HAP-1 (cell line): ENCODE data around the gene RPS24.

Source experiments
- DNase-seq, 2 experiments: peaks; one replicate each; pipeline ENCODE4 v3.0.0-alpha.2; 2016 to 2020; ENCODE audit warnings: low spot score in 2 of 2
- H3K27me3 ChIP-seq: fragments of 250-450 bp; sonication (Bioruptor Pico); 2 replicates; pipeline ENCODE4 v1.5.1; 2020; ENCODE audit warnings: low read depth, mild to moderate bottlenecking, moderate library complexity
- H3K36me3 ChIP-seq: fragments of 250-450 bp; sonication (Bioruptor Pico); replicated peaks from 2 replicates; pipeline ENCODE4 v1.5.1; 2020; ENCODE audit warnings: mild to moderate bottlenecking
- H3K4me1 ChIP-seq: fragments of 250-450 bp; sonication (Bioruptor Pico); 2 replicates; pipeline ENCODE4 v1.5.1; 2020; ENCODE audit warnings: mild to moderate bottlenecking
- H3K4me3 ChIP-seq: fragments of 250-450 bp; sonication (Bioruptor Pico); 2 replicates; pipeline ENCODE4 v1.5.1; 2020; ENCODE audit warnings: mild to moderate bottlenecking, moderate library complexity
- H3K9me3 ChIP-seq: fragments of 250-450 bp; sonication (Bioruptor Pico); 2 replicates; pipeline ENCODE4 v1.5.1; 2020; ENCODE audit warnings: mild to moderate bottlenecking, moderate library complexity
- in situ Hi-C: fragments of 300-500 bp; cut with MboI; formaldehyde crosslinking; loops from 3 replicates; pipeline ENCODE4 v1.14.3; 2020; ENCODE audit warnings: low sequenced_read_pairs, inconsistent platforms, mixed read lengths

RPS24 gene

DNA sequence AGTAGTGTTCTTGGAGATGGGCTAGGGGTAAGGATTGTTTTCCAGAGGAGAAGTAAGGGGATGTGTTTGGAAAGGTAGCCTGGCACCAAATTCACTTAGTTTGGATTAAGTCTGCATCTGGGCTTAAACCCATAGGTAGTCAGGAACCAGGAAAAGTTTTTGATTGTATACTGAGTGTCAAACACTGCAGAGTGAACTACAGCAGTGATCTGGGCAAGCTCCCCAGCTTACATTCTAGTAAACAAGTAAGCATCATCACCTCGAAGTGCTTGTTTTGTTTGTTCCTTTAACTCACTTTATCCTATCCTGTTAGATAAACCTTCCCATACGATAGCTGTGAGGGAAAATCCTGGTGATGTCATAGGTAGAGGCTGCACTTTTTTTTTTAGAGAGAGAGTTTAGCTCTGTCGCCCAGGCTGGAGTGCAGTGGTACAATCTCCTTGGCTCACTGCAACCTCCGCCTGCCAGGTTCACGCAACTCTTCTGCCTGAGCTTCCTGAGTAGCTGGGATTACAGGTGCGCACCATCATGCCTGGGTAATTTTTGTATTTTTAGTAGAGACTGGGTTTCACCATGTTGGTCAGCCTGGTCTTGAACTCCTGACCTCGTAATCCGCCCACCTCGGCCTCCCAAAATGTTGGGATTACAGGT is 2.4 kb downstream of the RPS24 start:
- Histone ChIP-seq H3K9me3 (no peaks in the 10 kb centered on the region), H3K4me3 (peak overlapping the region; percentile 94), H3K4me1 (peaks cover 38% of the 10 kb centered on the region), H3K27me3 (no peaks in the 10 kb centered on the region), H3K36me3 (peaks cover 68% of the 10 kb centered on the region)
- in situ Hi-C loops, result loop anchor here (25.0 kb wide), 1 partner anchor 1051 kb away; no protein-coding TSS in a partner anchor
- no peak for DNase-seq

DNA sequence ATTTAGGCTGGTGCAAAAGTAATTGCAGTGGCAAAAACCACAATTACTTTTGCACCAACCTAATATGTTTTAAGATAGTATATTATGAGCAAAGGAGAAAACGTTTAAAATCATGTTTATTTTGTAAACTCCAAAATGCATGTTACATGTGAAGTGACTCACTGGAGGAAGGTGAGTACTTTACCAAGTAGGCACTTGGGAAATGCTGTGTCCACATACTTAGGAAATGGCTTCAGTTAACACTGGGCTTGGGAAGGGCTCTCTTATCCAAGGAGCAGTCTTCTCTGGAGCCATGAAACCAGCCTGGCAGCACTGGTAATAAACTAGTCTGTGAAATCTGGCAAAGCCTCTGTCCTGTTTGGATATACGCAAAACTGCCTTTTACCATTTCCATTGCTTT is 4.4 kb downstream of the RPS24 start:
- H3K36me3 ChIP-seq, result peaks cover 87% of the 10 kb centered on the region
- no peak overlapping the region for H3K4me3 ChIP-seq
- H3K9me3 ChIP-seq, result no peaks in the 10 kb centered on the region
- no peaks in the 10 kb centered on the region for H3K27me3 ChIP-seq
- DNase-seq, result no peak
- in situ Hi-C loops, result loop anchor here (25.0 kb wide), 1 partner anchor 1049 kb away; no protein-coding TSS in a partner anchor
- peaks cover 38% of the 10 kb centered on the region for H3K4me1 ChIP-seq

DNA sequence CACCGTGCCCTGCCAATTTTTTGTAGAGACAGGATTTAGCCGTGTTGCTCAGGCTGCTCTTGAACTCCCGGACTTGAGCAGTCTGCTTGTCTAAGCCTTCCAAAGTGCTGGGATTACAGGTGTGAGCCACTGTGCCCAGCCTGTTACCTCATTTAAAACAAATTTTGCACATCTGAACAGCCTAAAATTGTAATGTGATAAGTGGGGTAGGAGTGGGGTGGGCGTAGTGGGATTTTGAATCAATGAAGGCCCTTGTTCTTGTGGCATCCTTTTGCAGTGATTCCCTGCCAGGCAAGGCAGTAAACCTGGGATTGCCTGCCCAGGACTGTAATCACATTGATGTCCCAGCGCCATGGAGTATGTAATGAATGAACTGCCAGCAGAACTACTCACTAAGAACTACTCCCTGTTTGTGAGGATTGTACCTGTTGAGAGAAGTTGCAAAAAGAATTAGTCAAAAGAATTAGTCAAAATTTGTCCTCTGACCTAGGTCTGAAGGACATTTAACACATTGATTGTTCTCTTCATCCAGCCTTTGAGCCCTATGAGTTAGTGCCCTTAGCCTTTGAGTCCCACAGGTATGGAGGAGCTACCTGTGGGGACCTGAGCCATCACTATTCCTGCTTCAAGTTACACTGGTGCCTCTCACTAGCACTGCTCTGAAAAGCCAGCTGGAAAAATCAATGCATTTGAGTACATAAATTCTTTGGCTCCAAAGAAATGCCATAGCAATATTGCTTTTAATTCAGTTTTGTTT is 5.3 kb downstream of the RPS24 start:
- peaks cover 36% of the 10 kb centered on the region for H3K4me1 ChIP-seq
- no peaks in the 10 kb centered on the region for H3K9me3 ChIP-seq
- peaks cover 87% of the 10 kb centered on the region for H3K36me3 ChIP-seq
- in situ Hi-C loops, result loop anchor here (25.0 kb wide), 1 partner anchor 1048 kb away; no protein-coding TSS in a partner anchor
- no peaks in the 10 kb centered on the region for H3K27me3 ChIP-seq
- no peak for DNase-seq
- no peak overlapping the region for H3K4me3 ChIP-seq

GRCh38 chr10:78039743-78040142 is 6.1 kb downstream of the RPS24 start:
- no peak overlapping the region for H3K4me3 ChIP-seq
- in situ Hi-C loops, result loop anchor here (5.0 to 25.0 kb wide), 3 partner anchors 265 to 1163 kb away; no protein-coding TSS in a partner anchor
- H3K9me3 ChIP-seq, result no peaks in the 10 kb centered on the region
- peaks cover 36% of the 10 kb centered on the region for H3K4me1 ChIP-seq
- peak in 1 of 2 experiments; percentile 21 for DNase-seq
- H3K36me3 ChIP-seq, result peaks cover 83% of the 10 kb centered on the region
- H3K27me3 ChIP-seq, result no peaks in the 10 kb centered on the region

DNA sequence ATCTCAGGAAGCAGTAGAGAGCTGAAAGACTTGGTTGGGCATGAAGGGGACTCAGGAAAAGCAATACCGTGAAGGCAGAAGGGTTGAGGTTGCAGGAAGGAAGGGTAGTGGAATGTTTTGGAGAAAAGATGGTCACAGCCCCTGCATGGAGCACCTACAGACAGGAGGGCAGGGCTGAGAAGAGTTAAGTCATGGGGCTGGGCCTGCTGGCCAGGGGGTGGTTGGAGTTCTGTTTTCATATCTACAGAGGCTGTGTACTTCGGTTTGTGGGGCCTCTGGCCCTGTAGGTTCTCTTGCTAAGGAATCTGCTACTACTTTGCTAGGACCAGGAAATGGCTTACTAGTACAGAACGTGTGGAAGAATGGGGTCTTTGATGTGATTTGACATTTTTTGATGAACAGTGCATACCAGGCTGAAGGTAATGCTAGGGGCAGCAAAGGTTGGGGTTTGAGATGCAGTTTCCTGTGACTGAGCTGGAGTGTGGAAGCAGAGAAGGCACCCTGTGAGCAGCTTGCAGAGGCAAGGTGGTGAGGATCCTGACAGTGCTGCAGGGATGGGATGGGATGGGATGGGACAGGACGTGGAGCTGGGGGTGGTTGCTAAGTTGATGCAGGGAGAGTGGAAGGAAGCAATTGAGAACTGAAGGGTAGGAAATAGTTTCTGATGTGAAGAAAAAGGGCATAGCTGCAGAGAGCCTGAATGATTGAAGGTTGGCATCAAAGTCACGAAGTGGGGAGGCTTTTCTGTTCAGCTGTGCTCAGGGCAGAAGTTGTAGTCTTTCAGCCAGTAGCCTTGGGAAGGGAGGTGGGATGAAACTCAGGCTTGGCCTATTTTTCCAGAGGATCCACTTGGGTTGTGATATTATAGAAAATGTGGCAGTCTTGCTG is 7.8 kb downstream of the RPS24 start:
- peaks cover 66% of the 10 kb centered on the region for H3K36me3 ChIP-seq
- H3K9me3 ChIP-seq, result no peaks in the 10 kb centered on the region
- no peak overlapping the region for H3K4me3 ChIP-seq
- H3K27me3 ChIP-seq, result no peaks in the 10 kb centered on the region
- peaks cover 20% of the 10 kb centered on the region for H3K4me1 ChIP-seq
- DNase-seq, result no peak
- in situ Hi-C loops, result loop anchor here (5.0 to 25.0 kb wide), 3 partner anchors 263 to 1161 kb away; no protein-coding TSS in a partner anchor

DNA sequence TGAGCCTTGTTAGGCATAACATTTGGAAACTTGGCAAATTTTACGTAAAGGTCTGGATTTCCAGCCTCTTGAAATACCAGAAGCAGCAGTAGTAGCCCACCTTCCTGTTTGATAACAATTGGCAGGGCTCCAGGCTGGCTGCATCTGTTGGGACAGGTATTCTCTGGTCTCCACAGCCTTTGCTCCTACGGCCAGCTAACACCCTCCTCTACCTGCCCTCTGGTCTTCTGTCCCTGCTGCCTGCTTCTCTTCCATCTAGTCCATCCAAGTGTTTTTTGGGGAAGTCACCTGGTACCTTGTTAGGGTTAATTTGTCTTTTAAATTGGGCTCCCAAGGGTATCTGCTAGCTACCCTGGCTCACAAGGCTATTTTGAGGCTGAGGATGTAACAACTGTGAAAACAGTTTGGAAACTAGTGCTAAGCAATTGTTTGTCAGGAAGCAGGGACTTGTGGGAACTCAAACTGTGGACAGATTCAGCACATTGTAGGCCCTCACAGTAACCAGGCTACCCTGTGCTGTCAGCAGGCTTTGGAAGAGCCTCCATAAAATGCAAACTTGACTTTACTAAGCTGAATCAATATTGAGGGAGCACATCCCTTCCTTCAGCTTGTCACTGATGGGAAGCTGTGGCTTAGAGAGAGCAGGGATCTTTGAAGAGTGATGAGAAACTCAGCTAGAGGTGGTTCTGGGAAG is 8.5 kb downstream of the RPS24 start:
- Histone ChIP-seq H3K27me3 (no peaks in the 10 kb centered on the region), H3K4me1 (peaks cover 13% of the 10 kb centered on the region), H3K4me3 (no peak overlapping the region), H3K36me3 (peaks cover 58% of the 10 kb centered on the region), H3K9me3 (no peaks in the 10 kb centered on the region)
- in situ Hi-C loops, result loop anchor here (5.0 to 25.0 kb wide), 3 partner anchors 263 to 1160 kb away; no protein-coding TSS in a partner anchor
- DNase-seq, result no peak

GRCh38 chr10:78042752-78043104 is 9.1 kb downstream of the RPS24 start:
- H3K36me3 ChIP-seq, result peaks cover 53% of the 10 kb centered on the region
- DNase-seq, result no peak
- H3K9me3 ChIP-seq, result no peaks in the 10 kb centered on the region
- no peak overlapping the region for H3K4me3 ChIP-seq
- in situ Hi-C loops, result loop anchor here (5.0 to 25.0 kb wide), 3 partner anchors 262 to 1160 kb away; no protein-coding TSS in a partner anchor
- H3K27me3 ChIP-seq, result no peaks in the 10 kb centered on the region
- H3K4me1 ChIP-seq, result peaks cover 10% of the 10 kb centered on the region

DNA sequence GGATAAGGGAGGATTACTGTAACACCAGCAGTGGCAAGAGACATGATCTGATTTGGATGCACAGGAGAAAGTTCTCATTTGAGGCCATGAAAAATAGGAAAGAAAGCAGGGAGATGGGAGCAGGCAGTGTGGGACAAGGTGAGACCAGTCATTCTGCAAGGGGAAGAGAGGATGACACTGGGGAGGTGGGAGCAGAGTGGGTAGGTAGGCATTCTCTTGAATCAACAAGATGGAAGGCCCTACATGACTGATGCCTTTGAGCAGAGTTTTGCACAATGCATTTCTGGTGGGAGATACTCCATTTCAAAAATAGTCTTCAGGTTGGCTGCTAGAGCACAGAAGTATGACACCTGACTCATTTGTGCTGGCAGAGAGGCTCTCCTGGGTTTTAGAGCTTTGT is 10.5 kb downstream of the RPS24 start:
- peaks cover 38% of the 10 kb centered on the region for H3K36me3 ChIP-seq
- H3K27me3 ChIP-seq, result no peaks in the 10 kb centered on the region
- H3K4me3 ChIP-seq, result no peak overlapping the region
- no peaks in the 10 kb centered on the region for H3K9me3 ChIP-seq
- in situ Hi-C loops, result loop anchor here (5.0 to 25.0 kb wide), 3 partner anchors 261 to 1158 kb away; no protein-coding TSS in a partner anchor
- H3K4me1 ChIP-seq, result peaks cover 7% of the 10 kb centered on the region
- DNase-seq, result no peak

- H3K4me3 ChIP-seq, result no peak overlapping the region
- peaks cover 33% of the 10 kb centered on the region for H3K36me3 ChIP-seq
- H3K9me3 ChIP-seq, result no peaks in the 10 kb centered on the region
- DNase-seq, result no peak
- H3K27me3 ChIP-seq, result no peaks in the 10 kb centered on the region
- in situ Hi-C loops, result loop anchor here (5.0 to 25.0 kb wide), 3 partner anchors 260 to 1158 kb away; no protein-coding TSS in a partner anchor
- peaks cover 2% of the 10 kb centered on the region; the same call in 1 of the 2 replicates for H3K4me1 ChIP-seq
Measured at GRCh38 chr10:78044699-78045098, 11.0 kb downstream of the RPS24 start.

DNA sequence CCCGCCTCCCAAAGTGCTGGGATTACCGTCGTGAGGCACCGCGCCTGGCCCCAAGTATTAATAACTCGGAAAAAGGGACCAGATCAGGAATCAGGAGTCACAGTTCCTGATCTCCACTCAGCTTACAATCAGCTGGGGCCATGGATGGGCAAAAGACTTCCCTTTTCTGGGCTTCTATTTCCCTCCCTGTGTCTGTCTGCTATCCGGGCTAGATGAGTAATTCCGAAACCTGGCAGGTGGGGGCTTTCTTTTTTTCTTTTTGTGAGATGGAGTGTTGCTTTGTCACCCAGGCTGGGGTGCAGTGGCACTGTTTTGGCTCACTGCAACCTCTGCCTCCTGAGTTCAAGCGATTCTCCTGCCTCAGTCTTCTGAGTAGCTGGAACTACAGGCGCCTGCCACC is 11.6 kb downstream of the RPS24 start:
- Histone ChIP-seq H3K27me3 (no peaks in the 10 kb centered on the region), H3K4me1 (no peaks in the 10 kb centered on the region), H3K9me3 (no peaks in the 10 kb centered on the region), H3K4me3 (no peak overlapping the region), H3K36me3 (peaks cover 28% of the 10 kb centered on the region)
- DNase-seq, result no peak
- in situ Hi-C loops, result loop anchor here (10.0 to 25.0 kb wide), 2 partner anchors 260 to 1042 kb away; no protein-coding TSS in a partner anchor

DNA sequence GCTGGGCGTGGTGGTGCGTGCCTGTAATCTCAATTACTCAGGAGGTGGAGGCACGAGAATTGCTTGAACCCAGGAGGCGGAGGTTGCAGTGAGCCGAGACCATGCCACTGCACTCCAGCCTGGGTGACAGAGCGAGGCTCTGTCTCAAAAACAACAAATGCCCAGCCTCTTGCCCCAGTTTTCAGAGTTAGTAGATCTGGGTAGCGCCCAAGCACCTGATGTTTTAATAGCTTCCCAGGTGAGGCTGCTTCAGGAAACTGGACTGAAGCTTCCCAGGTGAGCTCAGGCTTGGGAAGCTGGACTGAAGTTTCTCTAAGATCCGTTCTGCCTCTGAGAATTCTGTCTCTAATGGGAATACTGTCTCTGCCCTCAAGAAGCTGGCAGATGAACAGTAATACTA is 12.2 kb downstream of the RPS24 start:
- no peak overlapping the region for H3K4me3 ChIP-seq
- no peak for DNase-seq
- in situ Hi-C loops, result loop anchor here (10.0 to 25.0 kb wide), 2 partner anchors 259 to 1041 kb away; no protein-coding TSS in a partner anchor
- H3K36me3 ChIP-seq, result peaks cover 22% of the 10 kb centered on the region
- H3K9me3 ChIP-seq, result no peaks in the 10 kb centered on the region
- no peaks in the 10 kb centered on the region for H3K4me1 ChIP-seq
- no peaks in the 10 kb centered on the region for H3K27me3 ChIP-seq

GRCh38 chr10:78046711-78047269 is 13.1 kb downstream of the RPS24 start:
- no peak for DNase-seq
- Histone ChIP-seq H3K27me3 (no peaks in the 10 kb centered on the region), H3K9me3 (no peaks in the 10 kb centered on the region), H3K4me1 (no peaks in the 10 kb centered on the region), H3K4me3 (no peak overlapping the region), H3K36me3 (peaks cover 12% of the 10 kb centered on the region)
- in situ Hi-C loops, result loop anchor here (10.0 to 25.0 kb wide), 2 partner anchors 258 to 1041 kb away; no protein-coding TSS in a partner anchor
